GM21717 (cell line): ENCODE data around the gene LASP1.
"Not testable (repeated sequence)": the region's sequence is repeated elsewhere in the genome, so short reads cannot be mapped to it uniquely, and the experiment has no call there.

Experiments used
- ATAC-seq: cut with Tn5 transposase; IDR thresholded peaks from one replicate; pipeline ENCODE4 v1.9.1; 2021; ENCODE audit warnings: mild to moderate bottlenecking, moderate library complexity; ENCODE audit not compliant: unreplicated experiment

LASP1 gene

GRCh38 chr17:38906460-38907228 lies 36.8 kb downstream of the LASP1 start:
- no peak for ATAC-seq

GRCh38 chr17:38907930-38908675 lies 38.2 kb downstream of the LASP1 start:
- no peak for ATAC-seq

GRCh38 chr17:38908676-38909181 lies 38.9 kb downstream of the LASP1 start:
- no peak for ATAC-seq

- no peak for ATAC-seq
Measured at GRCh38 chr17:38910325-38910724, 40.5 kb downstream of the LASP1 start.

DNA sequence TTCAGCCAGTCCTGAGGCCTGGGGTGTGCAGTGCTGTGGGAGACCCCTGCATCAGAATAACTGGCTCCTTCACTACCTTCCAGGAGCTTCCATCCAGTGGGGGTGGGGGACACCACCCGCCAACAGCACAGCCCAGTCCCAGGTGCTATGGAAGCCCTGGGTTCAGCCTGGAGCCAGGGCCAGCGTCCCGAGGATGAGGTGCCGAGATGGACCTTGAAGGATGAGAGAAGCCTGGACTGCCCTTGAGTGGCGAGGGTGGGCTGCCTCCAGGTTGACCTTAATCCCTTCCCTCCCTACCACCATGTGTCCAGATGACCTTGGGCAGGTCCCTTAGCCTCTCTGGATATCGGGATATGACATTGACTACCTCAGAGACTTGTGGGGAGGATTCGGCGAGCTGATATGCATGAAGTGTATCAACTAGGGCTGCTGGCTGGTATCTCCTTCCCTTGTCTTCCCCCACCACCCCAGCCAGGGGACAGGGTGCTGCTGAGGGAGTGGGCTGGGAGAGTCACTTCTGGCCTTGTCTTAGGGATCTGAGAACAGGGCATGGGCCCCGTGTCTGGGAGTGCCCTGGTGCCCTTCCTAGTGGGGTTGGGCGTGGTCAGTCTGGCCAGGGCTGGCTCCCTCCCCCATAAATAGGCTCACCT lies 41.3 kb downstream of the LASP1 start:
- ATAC-seq: no peak

DNA sequence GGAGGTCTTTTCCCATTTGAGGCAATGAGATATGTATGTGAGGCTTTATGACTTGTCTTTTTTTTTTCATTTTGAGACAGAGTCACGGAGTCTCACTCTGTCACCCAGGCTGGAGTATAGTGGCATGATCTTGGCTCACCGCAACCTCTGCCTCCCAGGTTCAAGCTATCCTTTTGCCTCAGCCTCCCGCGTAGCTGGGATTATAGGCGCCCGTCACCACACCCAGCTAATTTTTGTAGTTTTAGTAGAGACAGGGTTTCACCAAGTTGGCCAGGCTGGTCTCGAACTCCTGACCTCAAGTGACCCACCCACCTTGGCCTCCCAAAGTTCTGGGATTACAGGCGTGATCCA lies 41.8 kb downstream of the LASP1 start:
- not testable (repeated sequence) for ATAC-seq

DNA sequence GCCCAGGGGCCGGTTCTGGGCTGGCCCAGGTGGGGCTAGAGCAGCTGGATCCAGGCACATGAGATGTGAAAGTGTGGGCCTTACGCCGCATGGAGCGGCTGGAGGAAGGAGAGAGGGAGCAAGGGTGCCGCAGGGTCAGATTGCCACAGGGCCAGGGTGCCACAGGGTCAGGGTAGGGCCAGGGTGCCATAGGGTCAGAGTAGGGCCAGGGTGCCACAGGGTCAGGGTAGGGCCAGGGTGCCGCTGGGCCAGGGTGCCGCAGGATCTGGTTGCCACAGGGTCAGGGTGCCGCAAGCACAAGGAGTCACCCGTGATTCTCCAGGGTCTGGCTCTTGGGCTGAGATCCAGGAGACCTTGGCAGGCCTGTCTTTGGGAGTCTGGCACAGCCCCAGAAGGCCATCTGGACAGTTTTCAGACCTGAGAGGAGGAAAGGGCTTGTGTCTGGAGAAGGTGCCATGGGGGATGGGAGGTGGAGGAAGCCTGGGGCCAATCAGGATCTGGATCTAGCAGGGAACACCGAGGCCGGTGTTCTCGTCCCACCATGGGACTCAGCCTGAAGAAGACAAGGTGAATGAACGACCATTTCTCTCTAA lies 42.5 kb downstream of the LASP1 start:
- ATAC-seq: no peak

GRCh38 chr17:38914741-38915638 lies 45.1 kb downstream of the LASP1 start:
- ATAC-seq: no peak

GRCh38 chr17:38915639-38915995 lies 45.8 kb downstream of the LASP1 start:
- ATAC-seq: no peak

DNA sequence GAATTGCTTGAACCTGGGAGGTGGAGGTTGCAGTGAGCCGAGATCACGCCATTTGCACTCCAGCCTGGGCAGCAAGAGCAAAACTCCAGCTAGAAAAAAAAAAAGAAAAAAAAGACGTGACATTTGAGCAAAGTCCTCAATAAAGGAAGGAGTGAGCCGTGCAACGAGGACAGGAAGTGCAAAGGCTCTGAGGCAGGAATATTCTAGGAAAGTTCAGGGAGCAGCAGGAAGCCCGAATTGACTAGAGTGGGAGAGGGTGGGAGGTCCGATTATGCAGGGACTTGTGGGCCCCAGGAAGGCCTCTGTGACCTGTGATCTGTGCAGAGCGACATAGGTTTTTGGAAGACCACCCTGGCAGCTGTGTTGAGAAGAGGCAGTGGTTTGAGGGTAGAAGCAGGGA lies 46.9 kb downstream of the LASP1 start:
- ATAC-seq: no peak

DNA sequence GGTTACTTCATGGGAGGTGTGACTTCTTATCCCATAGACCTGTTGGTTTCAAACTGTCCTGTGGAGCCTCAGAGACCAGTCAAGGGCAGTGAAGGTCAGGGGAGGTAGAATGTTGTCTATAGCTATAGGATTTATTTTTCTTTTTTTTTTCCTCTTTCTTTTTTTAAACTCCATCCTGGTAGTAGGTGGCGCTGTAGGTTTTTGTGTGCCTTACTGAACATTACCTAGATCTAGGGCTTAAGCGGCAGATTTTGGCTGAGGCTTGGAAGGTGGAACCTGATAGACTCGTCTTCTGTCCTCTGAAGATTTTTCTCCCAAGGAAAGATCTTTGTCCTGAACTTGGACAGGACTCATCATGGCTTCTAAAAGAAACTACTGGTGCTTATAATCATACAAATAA lies 47.4 kb downstream of the LASP1 start:
- no peak for ATAC-seq

- ATAC-seq: no peak
Measured at GRCh38 chr17:38918129-38918913, 48.5 kb downstream of the LASP1 start.

DNA sequence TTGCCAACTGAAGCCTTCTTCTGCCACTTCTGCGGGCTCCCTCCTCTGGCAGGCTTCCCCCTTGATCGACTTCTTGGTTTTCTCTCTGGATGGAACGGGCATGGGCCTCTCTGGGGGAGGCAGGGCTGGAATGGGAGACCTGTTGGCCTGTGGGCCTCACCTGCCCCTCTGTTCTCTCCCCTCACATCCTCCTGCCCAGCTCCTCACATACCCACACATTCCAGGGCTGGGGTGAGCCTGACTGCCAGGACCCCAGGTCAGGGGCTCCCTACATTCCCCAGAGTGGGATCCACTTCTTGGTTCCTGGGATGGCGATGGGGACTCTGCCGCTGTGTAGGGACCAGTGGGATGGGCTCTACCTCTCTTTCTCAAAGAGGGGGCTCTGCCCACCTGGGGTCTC lies 49.1 kb downstream of the LASP1 start:
- ATAC-seq: no peak

GRCh38 chr17:38919316-38920078 lies 49.6 kb downstream of the LASP1 start:
- no peak for ATAC-seq

DNA sequence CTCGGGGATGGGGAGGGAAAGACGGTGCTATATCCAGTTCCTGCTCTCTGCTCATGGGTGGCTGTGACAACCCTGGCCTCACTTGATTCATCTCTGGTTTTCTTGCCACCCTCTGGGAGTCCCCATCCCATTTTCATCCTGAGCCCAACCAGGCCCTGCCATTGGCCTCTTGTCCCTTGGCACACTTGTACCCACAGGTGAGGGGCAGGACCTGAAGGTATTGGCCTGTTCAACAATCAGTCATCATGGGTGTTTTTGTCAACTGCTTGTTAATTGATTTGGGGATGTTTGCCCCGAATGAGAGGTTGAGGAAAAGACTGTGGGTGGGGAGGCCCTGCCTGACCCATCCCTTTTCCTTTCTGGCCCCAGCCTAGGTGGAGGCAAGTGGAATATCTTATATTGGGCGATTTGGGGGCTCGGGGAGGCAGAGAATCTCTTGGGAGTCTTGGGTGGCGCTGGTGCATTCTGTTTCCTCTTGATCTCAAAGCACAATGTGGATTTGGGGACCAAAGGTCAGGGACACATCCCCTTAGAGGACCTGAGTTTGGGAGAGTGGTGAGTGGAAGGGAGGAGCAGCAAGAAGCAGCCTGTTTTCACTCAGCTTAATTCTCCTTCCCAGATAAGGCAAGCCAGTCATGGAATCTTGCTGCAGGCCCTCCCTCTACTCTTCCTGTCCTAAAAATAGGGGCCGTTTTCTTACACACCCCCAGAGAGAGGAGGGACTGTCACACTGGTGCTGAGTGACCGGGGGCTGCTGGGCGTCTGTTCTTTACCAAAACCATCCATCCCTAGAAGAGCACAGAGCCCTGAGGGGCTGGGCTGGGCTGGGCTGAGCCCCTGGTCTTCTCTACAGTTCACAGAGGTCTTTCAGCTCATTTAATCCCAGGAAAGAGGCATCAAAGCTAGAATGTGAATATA lies 50.8 kb downstream of the LASP1 start:
- ATAC-seq: no peak

DNA sequence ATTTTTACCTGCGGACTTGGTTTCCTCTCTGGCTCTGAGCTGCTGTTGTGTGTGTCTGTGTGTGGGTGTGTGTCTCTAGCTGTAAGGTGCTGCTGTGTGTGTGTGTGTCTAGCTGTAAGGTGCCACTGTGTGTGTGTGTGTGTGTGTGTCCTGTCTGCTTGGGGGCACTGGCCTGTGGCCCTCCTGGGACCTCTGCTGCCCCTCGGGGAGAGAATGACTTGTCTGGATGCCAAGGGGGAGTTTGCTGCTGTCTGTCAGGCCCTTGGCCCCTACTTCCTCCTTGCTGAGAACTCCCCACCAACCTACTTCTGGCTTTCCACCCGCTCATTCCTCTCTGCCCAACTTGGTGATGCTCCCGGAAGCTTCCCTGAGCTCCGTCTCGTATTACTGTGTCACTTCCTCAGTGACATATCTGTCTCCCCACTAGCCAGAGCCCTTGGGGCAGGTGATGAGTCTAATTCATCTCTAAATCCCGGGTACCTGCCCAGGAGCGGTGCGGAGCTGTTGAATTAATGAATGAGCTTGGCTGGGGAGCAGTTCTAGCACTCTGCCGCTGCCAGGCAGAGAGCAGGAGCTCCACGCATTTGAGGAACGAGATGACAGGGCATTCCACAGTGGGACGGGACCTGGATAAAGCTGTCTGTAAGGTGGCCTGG lies 52.0 kb downstream of the LASP1 start:
- ATAC-seq: no peak

GRCh38 chr17:38922538-38923297 lies 52.9 kb downstream of the LASP1 start:
- ATAC-seq: no peak
